Measurements from ENCODE around the gene FBP2. TPM values are rescaled to one million over a fixed set of nuclear protein-coding genes. Genes with fewer than 3 reads are reported as not detected.

Gene FBP2
- total RNA-seq, 4 donors from 2014 or later: 0.38 TPM; not detected in 3

- H3K36me3 ChIP-seq: no peaks in the 10 kb centered on the region
Measured at GRCh38 chr9:94538908-94539307, 54.7 kb downstream of the FBP2 start.

GRCh38 chr9:94534901-94535300 is 58.7 kb downstream of the FBP2 start:
- H3K27me3 ChIP-seq: peaks cover 0 to 4% (median 0%) of the 10 kb centered on the region in 4 donors
- H3K27ac ChIP-seq: no peak overlapping the region
- DNase-seq: no peak
- no peaks in the 10 kb centered on the region for H3K36me3 ChIP-seq
- no peaks in the 10 kb centered on the region for H3K9me3 ChIP-seq
- H3K4me1 ChIP-seq: no peaks in the 10 kb centered on the region
- H3K4me3 ChIP-seq: no peak overlapping the region
- intact Hi-C loops (cut with DNase I): no loop called here
- WGBS, 2 donors: 72 to 76% methylated on average over 4 of the region's 4 CpGs
- TF ChIP-seq, protein P1, sequence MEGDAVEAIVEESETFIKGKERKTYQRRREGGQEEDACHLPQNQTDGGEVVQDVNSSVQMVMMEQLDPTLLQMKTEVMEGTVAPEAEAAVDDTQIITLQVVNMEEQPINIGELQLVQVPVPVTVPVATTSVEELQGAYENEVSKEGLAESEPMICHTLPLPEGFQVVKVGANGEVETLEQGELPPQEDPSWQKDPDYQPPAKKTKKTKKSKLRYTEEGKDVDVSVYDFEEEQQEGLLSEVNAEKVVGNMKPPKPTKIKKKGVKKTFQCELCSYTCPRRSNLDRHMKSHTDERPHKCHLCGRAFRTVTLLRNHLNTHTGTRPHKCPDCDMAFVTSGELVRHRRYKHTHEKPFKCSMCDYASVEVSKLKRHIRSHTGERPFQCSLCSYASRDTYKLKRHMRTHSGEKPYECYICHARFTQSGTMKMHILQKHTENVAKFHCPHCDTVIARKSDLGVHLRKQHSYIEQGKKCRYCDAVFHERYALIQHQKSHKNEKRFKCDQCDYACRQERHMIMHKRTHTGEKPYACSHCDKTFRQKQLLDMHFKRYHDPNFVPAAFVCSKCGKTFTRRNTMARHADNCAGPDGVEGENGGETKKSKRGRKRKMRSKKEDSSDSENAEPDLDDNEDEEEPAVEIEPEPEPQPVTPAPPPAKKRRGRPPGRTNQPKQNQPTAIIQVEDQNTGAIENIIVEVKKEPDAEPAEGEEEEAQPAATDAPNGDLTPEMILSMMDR (IDR thresholded peaks at IDR 0.05): no peak
- TF ChIP-seq POLR2A (IDR thresholded peaks at IDR 0.05): no peak

More at GRCh38 chr9:94538908-94539307, 54.7 kb downstream of the FBP2 start:
- Histone ChIP-seq H3K9me3 (no peaks in the 10 kb centered on the region), H3K27ac (no peak overlapping the region), H3K4me3 (no peak overlapping the region), H3K4me1 (no peaks in the 10 kb centered on the region), H3K27me3 (peaks cover 0 to 4% (median 0%) of the 10 kb centered on the region in 4 donors)
- intact Hi-C loops (cut with DNase I): no loop called here
- DNase-seq: no peak
- TF ChIP-seq, protein P1 (IDR thresholded peaks at IDR 0.05): no peak
- no peak for TF ChIP-seq POLR2A (IDR thresholded peaks at IDR 0.05)
- 81 to 95% methylated on average over 4 of the region's 4 CpGs for WGBS, 2 donors

GRCh38 chr9:94533601-94534000 is 60.0 kb downstream of the FBP2 start:
- no peak for DNase-seq
- H3K27ac ChIP-seq: no peak overlapping the region
- no peaks in the 10 kb centered on the region for H3K36me3 ChIP-seq
- intact Hi-C loops (cut with DNase I): no loop called here
- H3K4me3 ChIP-seq: no peak overlapping the region
- H3K27me3 ChIP-seq: peaks cover 0 to 4% (median 0%) of the 10 kb centered on the region in 4 donors
- WGBS, 2 donors: 77 to 81% methylated on average over 10 of the region's 10 CpGs
- no peaks in the 10 kb centered on the region for H3K4me1 ChIP-seq
- H3K9me3 ChIP-seq: no peaks in the 10 kb centered on the region
- TF ChIP-seq, protein P1 (IDR thresholded peaks at IDR 0.05): no peak
- TF ChIP-seq POLR2A (IDR thresholded peaks at IDR 0.05): no peak

- H3K4me3 ChIP-seq: no peak overlapping the region
- 74 to 75% methylated on average over 1 of the region's 1 CpG for WGBS, 2 donors
- H3K27me3 ChIP-seq: peaks cover 0 to 4% (median 0%) of the 10 kb centered on the region in 4 donors
- TF ChIP-seq POLR2A (IDR thresholded peaks at IDR 0.05): no peak
- TF ChIP-seq, protein P1 (IDR thresholded peaks at IDR 0.05): no peak
- intact Hi-C loops (cut with DNase I): no loop called here
- H3K4me1 ChIP-seq: no peaks in the 10 kb centered on the region
- H3K36me3 ChIP-seq: no peaks in the 10 kb centered on the region
- no peak for DNase-seq
- H3K27ac ChIP-seq: no peak overlapping the region
- H3K9me3 ChIP-seq: no peaks in the 10 kb centered on the region
Measured at GRCh38 chr9:94533155-94533554, 60.5 kb downstream of the FBP2 start.

GRCh38 chr9:94528886-94529285 is 64.7 kb downstream of the FBP2 start:
- Histone ChIP-seq H3K4me3 (no peak overlapping the region), H3K27me3 (no peaks in the 10 kb centered on the region), H3K27ac (no peak overlapping the region), H3K4me1 (no peaks in the 10 kb centered on the region), H3K9me3 (no peaks in the 10 kb centered on the region), H3K36me3 (no peaks in the 10 kb centered on the region)
- intact Hi-C loops (cut with DNase I): no loop called here
- 81 to 88% methylated on average over 4 of the region's 4 CpGs for WGBS, 2 donors
- no peak for TF ChIP-seq POLR2A (IDR thresholded peaks at IDR 0.05)
- TF ChIP-seq, protein P1 (IDR thresholded peaks at IDR 0.05): no peak
- DNase-seq: no peak

Measured in esophagus squamous epithelium (tissue), 5 donors.